T-cell (primary cell): ENCODE results near the gene HECTD4. TPM values are rescaled to one million over a fixed set of nuclear protein-coding genes. Genes with fewer than 3 reads are reported as not detected.

Source experiments
- ATAC-seq, 4 experiments: fragments of 200-7000 bp in 3 of 4; fragments of 150-1000 bp in 1 of 4; cut with Tn5 transposase; replicated peaks in 1 of 4; 1 replicate in 3 of 4; 2 replicates in 1 of 4; pipeline ENCODE4 v1.10.0; 2021; ENCODE audit warnings: moderate library complexity in 3 of 4, mild to moderate bottlenecking in 2 of 4, moderate number of reproducible peaks in 1 of 4
- CTCF ChIA-PET, 2 donors: fragments of 300-600 bp; sonication (Branson Sonifier 250); formaldehyde crosslinking; loops; one replicate each; lab custom pipeline; 2022; ENCODE audit warnings: antibody characterized with exemption in 2 of 2; lab: Charles Lee
- POLR2A ChIA-PET, 2 donors: fragments of 300-600 bp; sonication (Branson Sonifier 250); formaldehyde crosslinking; loops; one replicate each; lab custom pipeline; 2022; ENCODE audit warnings: antibody characterized with exemption in 2 of 2; lab: Charles Lee
- DNase-seq, 35 experiments: peaks; one replicate each; pipeline versions ENCODE4 v3.0.0 to v3.0.0-alpha.2; 2013 to 2023
- H3K27ac ChIP-seq: one replicate; pipeline ENCODE4 v1.5.1; 2013; ENCODE audit warnings: low read length
- H3K27me3 ChIP-seq, 2 experiments: replicated peaks in 1 of 2; 1 replicate in 1 of 2; 2 replicates in 1 of 2; pipeline versions ENCODE4 v1.6.1 to v1.7.0; 2013; ENCODE audit warnings: low read length in 1 of 2, mixed read lengths in 1 of 2; ENCODE audit not compliant: control insufficient read depth in 2 of 2, insufficient read depth in 2 of 2; ENCODE audit errors: extremely low read depth in 1 of 2
- H3K36me3 ChIP-seq, 2 donors: 1 replicate in 1 of 2; 2 replicates in 1 of 2; pipeline versions ENCODE4 v1.6.1 to v1.7.0; 2013; ENCODE audit warnings: low read length in 1 of 2; ENCODE audit not compliant: control insufficient read depth in 2 of 2, insufficient read depth in 1 of 2; ENCODE audit errors: extremely low read depth in 1 of 2
- H3K4me1 ChIP-seq, 2 experiments: 1 replicate in 1 of 2; 2 replicates in 1 of 2; pipeline versions ENCODE4 v1.6.1 to v1.7.0; 2013; ENCODE audit warnings: low read length in 2 of 2, mixed read lengths in 1 of 2; ENCODE audit not compliant: insufficient read depth in 2 of 2, control insufficient read depth in 1 of 2; ENCODE audit errors: extremely low read depth in 1 of 2
- H3K4me3 ChIP-seq, 2 donors: 1 replicate in 1 of 2; 2 replicates in 1 of 2; pipeline versions ENCODE4 v1.5.1 to v1.7.0; 2013; ENCODE audit warnings: mild to moderate bottlenecking in 2 of 2, low read length in 1 of 2, moderate library complexity in 1 of 2; ENCODE audit not compliant: control insufficient read depth in 1 of 2; ENCODE audit errors: extremely low read depth in 1 of 2
- H3K9me3 ChIP-seq: 2 replicates; pipeline ENCODE4 v1.7.0; 2013
- H3K27ac Mint-ChIP-seq, 2 donors: one replicate each; pipeline ENCODE4 v1.8.0; 2020 to 2021; ENCODE audit warnings: mild to moderate bottlenecking in 2 of 2, mixed read lengths in 2 of 2
- H3K27me3 Mint-ChIP-seq, 2 donors: one replicate each; pipeline ENCODE4 v1.8.0; 2021 to 2022; ENCODE audit warnings: mixed read lengths in 2 of 2
- H3K36me3 Mint-ChIP-seq: one replicate; pipeline ENCODE4 v1.8.0; 2021; ENCODE audit warnings: mixed read lengths
- H3K4me1 Mint-ChIP-seq, 3 donors: one replicate each; pipeline ENCODE4 v1.8.0; 2020 to 2022; ENCODE audit warnings: mixed read lengths in 3 of 3, mild to moderate bottlenecking in 1 of 3
- H3K4me3 Mint-ChIP-seq, 3 donors: one replicate each; pipeline ENCODE4 v1.8.0; 2020 to 2022; ENCODE audit warnings: mild to moderate bottlenecking in 3 of 3, mixed read lengths in 3 of 3, moderate library complexity in 3 of 3
- H3K9me3 Mint-ChIP-seq, 3 donors: one replicate each; pipeline ENCODE4 v1.8.0; 2020 to 2022; ENCODE audit warnings: mixed read lengths in 3 of 3
- WGBS: methylation state at CpG from one replicate; pipeline ENCODE4 v1.1.5; 2013; ENCODE audit warnings: missing lambda C conversion rate; ENCODE audit not compliant: insufficient coverage; 5-methylcytosine and 5-hydroxymethylcytosine counted together
- total RNA-seq, 35 experiments: library from RNA in 6 of 35; stranded (reverse) in 6 of 35; fragments of 120-200 nt in 1 of 35; gene quantifications; one replicate each; pipeline versions ENCODE4 v1.2.1 to v1.2.4 and lab custom pipeline; 2013 to 2026

The HECTD4 gene
- total RNA-seq, 5 donors from 2014 or later (not counting 1 experiment from before 2014, with no cell fraction given): 49.7 to 58.5 (median 53.7) TPM

GRCh38 chr12:112125250-112125999 is 256.8 kb downstream of the HECTD4 start, which contains the start of gene TRAFD1:
TRAFD1 (plus strand) TSS chr12:112125560; CDS start chr12:112130523, 4,963 bp downstream.
- ChIA-PET CTCF (interaction anchor here in 1 of 2 donors (0.6 to 1.3 kb wide), 5 partner anchors 12 to 440 kb away, joined by 3 to 12 read pairs (median 3); partner anchors contain the start of genes ACAD10, BRAP, ERP29 and NAA25), POLR2A (interaction anchor here (0.6 to 1.6 kb wide), 6 partner anchors 15 to 1097 kb away, joined by 3 to 13 read pairs (median 7); partner anchors contain the start of genes NAA25 (in 2 of the 2), ERP29 (in 1 of the 2) and TMEM116 (in 1 of the 2))
- peak within 1 kb of the TSS; percentile 87 to 95 for H3K4me3 ChIP-seq
- 0% methylated on average over 62 of the region's 63 CpGs for WGBS
- peaks cover 23 to 44% of the 10 kb centered on the region in 2 experiments for H3K4me1 ChIP-seq
- no peaks in the 10 kb centered on the region for H3K9me3 ChIP-seq
- ATAC-seq (peak; percentile 99 to 100 (median 99)), DNase-seq (peak; percentile 91 to 99 (median 97))
- peaks cover 0 to 3% of the 10 kb centered on the region in 2 experiments for H3K27me3 ChIP-seq
- H3K27ac Mint-ChIP-seq: peak within 1 kb of the TSS; percentile 83 to 87
- peaks cover 36 to 48% (median 43%) of the 10 kb centered on the region in 3 donors for H3K4me1 Mint-ChIP-seq
- peak within 1 kb of the TSS; percentile 83 for H3K27ac ChIP-seq
- H3K27me3 Mint-ChIP-seq: no peaks in the 10 kb centered on the region
- no peaks in the 10 kb centered on the region for H3K36me3 Mint-ChIP-seq
- no peaks in the 10 kb centered on the region for H3K36me3 ChIP-seq
- no peaks in the 10 kb centered on the region for H3K9me3 Mint-ChIP-seq
- peak within 1 kb of the TSS; percentile 81 to 85 (median 83) for H3K4me3 Mint-ChIP-seq

GRCh38 chr12:112124918-112125249 is 257.3 kb downstream of the HECTD4 start:
- Mint-ChIP-seq H3K9me3 (no peaks in the 10 kb centered on the region), H3K36me3 (no peaks in the 10 kb centered on the region), H3K27ac (peak overlapping the region; percentile 61 to 83), H3K4me1 (peaks cover 34 to 42% (median 39%) of the 10 kb centered on the region in 3 donors), H3K27me3 (no peaks in the 10 kb centered on the region), H3K4me3 (peak overlapping the region; percentile 47 to 85 (median 81))
- Histone ChIP-seq H3K36me3 (no peaks in the 10 kb centered on the region), H3K4me3 (no peak overlapping the region), H3K4me1 (peaks cover 20 to 41% of the 10 kb centered on the region in 2 experiments), H3K27ac (no peak overlapping the region), H3K27me3 (peaks cover 0 to 3% of the 10 kb centered on the region in 2 experiments), H3K9me3 (no peaks in the 10 kb centered on the region)
- WGBS: no CpG with 5 or more reads among the region's 1 CpG
- ChIA-PET CTCF (interaction anchor here in 1 of 2 donors (0.6 to 1.3 kb wide), 6 partner anchors 12 to 439 kb away, joined by 3 to 12 read pairs (median 3); partner anchors contain the start of genes ACAD10, BRAP, ERP29 and NAA25), POLR2A (interaction anchor here in 1 of 2 donors (0.6 to 1.5 kb wide), 4 partner anchors 14 to 1098 kb away, joined by 3 to 11 read pairs (median 6); partner anchors contain the start of gene NAA25)
- DNase-seq (no peak), ATAC-seq (no peak)

GRCh38 chr12:112122823-112123690 is 259.2 kb downstream of the HECTD4 start:
- no peaks in the 10 kb centered on the region for H3K36me3 Mint-ChIP-seq
- DNase-seq: no peak
- no peaks in the 10 kb centered on the region for H3K9me3 Mint-ChIP-seq
- POLR2A ChIA-PET: no interaction called here
- Histone ChIP-seq H3K36me3 (no peaks in the 10 kb centered on the region), H3K4me3 (no peak overlapping the region), H3K27me3 (peaks cover 0 to 8% of the 10 kb centered on the region in 2 experiments), H3K9me3 (no peaks in the 10 kb centered on the region), H3K4me1 (peaks cover 12 to 26% of the 10 kb centered on the region in 2 experiments), H3K27ac (no peak overlapping the region)
- no peak overlapping the region for H3K27ac Mint-ChIP-seq
- no peak for ATAC-seq
- H3K4me1 Mint-ChIP-seq: peaks cover 21 to 24% (median 22%) of the 10 kb centered on the region in 3 donors
- H3K27me3 Mint-ChIP-seq: no peaks in the 10 kb centered on the region
- WGBS: 100% methylated on average over 2 of the region's 12 CpGs
- CTCF ChIA-PET: interaction anchor here in 1 of 2 donors (0.7 kb wide), 1 partner anchor 110 kb away, joined by 3 read pairs; the partner anchor contains the start of gene TMEM116
- H3K4me3 Mint-ChIP-seq: no peak overlapping the region

- ATAC-seq (no peak), DNase-seq (no peak)
- H3K27me3 ChIP-seq: peaks cover 0 to 8% of the 10 kb centered on the region in 2 experiments
- no peaks in the 10 kb centered on the region for H3K36me3 Mint-ChIP-seq
- no peak overlapping the region for H3K4me3 Mint-ChIP-seq
- no peaks in the 10 kb centered on the region for H3K9me3 Mint-ChIP-seq
- ChIA-PET POLR2A (no interaction called here), CTCF (interaction anchor here in 1 of 2 donors (0.7 kb wide), 1 partner anchor 1073 kb away, joined by 5 read pairs; no protein-coding TSS in a partner anchor)
- no peaks in the 10 kb centered on the region for H3K9me3 ChIP-seq
- H3K27ac ChIP-seq: no peak overlapping the region
- H3K4me3 ChIP-seq: no peak overlapping the region
- H3K36me3 ChIP-seq: no peaks in the 10 kb centered on the region
- H3K27me3 Mint-ChIP-seq: no peaks in the 10 kb centered on the region
- 94% methylated on average over 7 of the region's 11 CpGs for WGBS
- peaks cover 12 to 17% of the 10 kb centered on the region in 2 experiments for H3K4me1 ChIP-seq
- no peak overlapping the region for H3K27ac Mint-ChIP-seq
- peaks cover 12 to 18% (median 15%) of the 10 kb centered on the region in 3 donors for H3K4me1 Mint-ChIP-seq
Observed at GRCh38 chr12:112121780-112122565, 260.3 kb downstream of the HECTD4 start.

- ChIA-PET CTCF (interaction anchor here in 1 of 2 donors (0.7 kb wide), 1 partner anchor 10 kb away, joined by 3 read pairs; no protein-coding TSS in a partner anchor), POLR2A (no interaction called here)
- no peaks in the 10 kb centered on the region for H3K36me3 ChIP-seq
- peaks cover 0 to 8% of the 10 kb centered on the region in 2 experiments for H3K27me3 ChIP-seq
- H3K4me3 ChIP-seq: no peak overlapping the region
- no peak overlapping the region for H3K27ac ChIP-seq
- Mint-ChIP-seq H3K27me3 (no peaks in the 10 kb centered on the region), H3K9me3 (no peaks in the 10 kb centered on the region), H3K4me1 (peaks cover 4 to 11% (median 6%) of the 10 kb centered on the region in 3 donors), H3K36me3 (no peaks in the 10 kb centered on the region), H3K27ac (no peak overlapping the region), H3K4me3 (no peak overlapping the region)
- H3K9me3 ChIP-seq: no peaks in the 10 kb centered on the region
- DNase-seq (no peak), ATAC-seq (no peak)
- H3K4me1 ChIP-seq: peaks cover 5% of the 10 kb centered on the region in 2 experiments
- WGBS: 97% methylated on average over 4 of the region's 8 CpGs
Observed at GRCh38 chr12:112117685-112118084, 264.5 kb downstream of the HECTD4 start.
